ENCODE results near the gene LY9.

DNA sequence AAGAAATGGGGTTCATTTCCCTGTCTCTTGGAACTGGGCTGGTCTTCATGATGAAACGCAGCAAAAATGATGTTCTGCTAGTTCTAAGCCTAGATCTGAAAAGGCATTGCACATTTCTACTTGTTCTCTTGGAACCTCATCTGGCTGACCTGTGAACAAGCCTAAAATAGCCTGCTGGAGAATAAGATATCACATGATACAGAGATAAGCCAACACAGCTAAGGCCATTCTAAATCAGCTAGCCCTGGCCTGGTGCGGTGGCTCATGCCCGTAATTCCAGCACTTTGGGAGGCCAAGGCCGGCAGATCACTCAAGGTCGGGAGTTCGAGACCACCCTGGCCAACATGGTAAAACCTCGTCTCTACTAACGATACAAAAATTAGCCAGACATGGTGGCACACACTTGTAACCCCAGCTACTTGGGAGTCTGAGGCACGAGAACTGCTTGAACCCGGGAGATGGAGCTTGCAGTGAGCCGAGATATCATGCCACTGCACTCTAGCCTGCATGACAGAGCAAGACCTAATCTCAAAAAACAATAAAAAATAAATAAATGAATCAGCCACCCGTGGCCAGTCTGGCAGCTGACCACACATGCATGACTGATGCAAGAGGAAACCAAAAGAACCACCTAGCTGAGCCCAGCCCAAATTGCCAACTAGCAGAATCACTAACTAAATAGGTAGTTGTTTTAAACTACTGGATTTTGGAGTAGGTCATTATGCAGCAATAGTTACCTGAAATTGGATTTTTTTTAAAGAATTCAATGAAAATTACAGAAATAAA is 48.7 kb downstream of the LY9 start:
- TF ChIP-seq, protein P1, sequence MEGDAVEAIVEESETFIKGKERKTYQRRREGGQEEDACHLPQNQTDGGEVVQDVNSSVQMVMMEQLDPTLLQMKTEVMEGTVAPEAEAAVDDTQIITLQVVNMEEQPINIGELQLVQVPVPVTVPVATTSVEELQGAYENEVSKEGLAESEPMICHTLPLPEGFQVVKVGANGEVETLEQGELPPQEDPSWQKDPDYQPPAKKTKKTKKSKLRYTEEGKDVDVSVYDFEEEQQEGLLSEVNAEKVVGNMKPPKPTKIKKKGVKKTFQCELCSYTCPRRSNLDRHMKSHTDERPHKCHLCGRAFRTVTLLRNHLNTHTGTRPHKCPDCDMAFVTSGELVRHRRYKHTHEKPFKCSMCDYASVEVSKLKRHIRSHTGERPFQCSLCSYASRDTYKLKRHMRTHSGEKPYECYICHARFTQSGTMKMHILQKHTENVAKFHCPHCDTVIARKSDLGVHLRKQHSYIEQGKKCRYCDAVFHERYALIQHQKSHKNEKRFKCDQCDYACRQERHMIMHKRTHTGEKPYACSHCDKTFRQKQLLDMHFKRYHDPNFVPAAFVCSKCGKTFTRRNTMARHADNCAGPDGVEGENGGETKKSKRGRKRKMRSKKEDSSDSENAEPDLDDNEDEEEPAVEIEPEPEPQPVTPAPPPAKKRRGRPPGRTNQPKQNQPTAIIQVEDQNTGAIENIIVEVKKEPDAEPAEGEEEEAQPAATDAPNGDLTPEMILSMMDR (IDR thresholded peaks at IDR 0.05), result no peak
- TF ChIP-seq POLR2A (IDR thresholded peaks at IDR 0.05), result no peak

Measured in testis (tissue), 2 donors.